Left lung (tissue), 10 donors: ENCODE data around the gene ANGPT4. TPM values are rescaled to one million over a fixed set of nuclear protein-coding genes. Genes with fewer than 3 reads are reported as not detected.

Experiments used
- ATAC-seq: fragments of 200-7000 bp; cut with Tn5 transposase; one replicate; pipeline ENCODE4 v1.9.1; 2020; ENCODE audit warnings: moderate library complexity
- DNase-seq, 4 donors: peaks; one replicate each; pipeline ENCODE4 v3.0.0-alpha.2; 2013 to 2020
- H3K27ac ChIP-seq, 2 donors: fragments of 200-600 bp; sonication (generic) in 1 of 2; one replicate each; pipeline versions ENCODE4 v1.5.0 to v1.8.0; 2020 to 2021
- H3K27me3 ChIP-seq, 2 donors: fragments of 200-600 bp; sonication (generic) in 1 of 2; one replicate each; pipeline versions ENCODE4 v1.5.0 to v1.8.0; 2020 to 2021
- H3K36me3 ChIP-seq, 2 donors: fragments of 200-600 bp; sonication (generic) in 1 of 2; one replicate each; pipeline versions ENCODE4 v1.5.0 to v1.8.0; 2020 to 2021
- H3K4me1 ChIP-seq, 2 donors: fragments of 200-600 bp; one replicate each; pipeline ENCODE4 v1.8.0; 2021
- H3K4me3 ChIP-seq, 2 donors: fragments of 200-600 bp; sonication (generic) in 1 of 2; one replicate each; pipeline versions ENCODE4 v1.5.0 to v1.8.0; 2020 to 2021; ENCODE audit warnings: mild to moderate bottlenecking in 1 of 2
- H3K9me3 ChIP-seq, 2 donors: fragments of 200-600 bp; sonication (generic) in 1 of 2; one replicate each; pipeline versions ENCODE4 v1.5.0 to v1.8.0; 2020 to 2021
- intact Hi-C, 2 donors: fragments of 100-400 bp; cut with DNase I; formaldehyde crosslinking; loops; one replicate each; pipeline versions ENCODE4 v1.11.2 to v1.14.2; 2022
- polyA plus RNA-seq, 6 donors: library from polyadenylated mRNA; unstranded; fragments of 120-200 nt; gene quantifications; one replicate each; pipeline ENCODE4 v1.2.1, GENCODE V29; 2013; ENCODE audit not compliant: insufficient read length in 6 of 6
- total RNA-seq, 2 donors: library from RNA; stranded (reverse); fragmentation: NEBNext Ultra II Directional; extraction: Animal tissue kit (Norgen Biotek cat#: 25700); gene quantifications; one replicate each; pipeline ENCODE4 v1.2.1, GENCODE V29; 2021
- TF ChIP-seq, protein P1 (sequence below), 2 donors: fragments of 200-600 bp; sonication (generic) in 1 of 2; IDR thresholded peaks; one replicate each; pipeline versions ENCODE4 v1.5.0 to v1.8.0; 2021; ENCODE audit warnings: antibody characterized with exemption in 2 of 2
- donor health status: DM: no; HTN: yes; CAD: no.
- donor health status: DM: no; HTN: no; CAD: no.

Gene ANGPT4
- total and polyA plus RNA-seq, 8 donors, result 0.06 to 0.20 (median 0.10) TPM

DNA sequence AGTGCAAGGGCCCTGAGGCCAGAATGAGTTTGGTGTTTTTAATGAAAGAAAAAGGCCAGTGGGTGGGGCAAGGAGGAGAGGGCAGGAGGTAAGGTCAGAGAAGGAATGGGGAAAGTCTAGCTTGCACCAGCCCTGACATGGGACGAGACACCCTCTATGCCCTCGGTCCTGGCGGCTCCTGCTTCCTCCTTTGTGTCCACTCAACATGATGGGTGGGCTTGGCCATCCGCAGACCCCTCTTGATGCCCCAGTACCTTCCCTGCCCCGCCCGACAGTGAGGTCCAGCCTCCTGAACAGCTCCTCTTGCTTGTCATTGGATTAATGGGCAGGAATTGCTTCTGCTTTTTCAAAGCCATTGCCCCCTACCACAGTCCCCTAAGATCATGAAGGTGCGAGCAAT, 33.6 kb upstream of the ANGPT4 start:
- no peak for ATAC-seq

DNA sequence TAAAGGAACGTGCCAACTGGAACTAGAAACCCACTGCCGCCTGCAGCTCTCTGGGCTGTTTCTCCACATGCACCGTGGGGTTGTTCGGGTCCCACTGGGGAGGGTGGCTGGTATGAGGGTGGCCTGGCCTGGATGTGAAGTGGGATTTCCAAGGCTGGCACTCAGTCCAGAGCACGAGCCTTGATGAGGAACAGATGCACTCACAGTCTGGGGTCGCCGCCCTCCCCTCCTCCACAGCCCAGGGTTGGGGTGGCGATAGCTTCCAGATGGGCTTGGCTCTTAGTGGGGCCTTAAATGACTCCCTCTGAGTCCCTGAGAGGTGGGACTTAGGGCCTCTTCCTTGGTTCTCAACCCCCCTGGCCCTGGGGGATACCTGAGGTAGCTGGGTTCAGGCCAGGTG, 30.7 kb upstream of the ANGPT4 start:
- Histone ChIP-seq H3K36me3 (no peaks in the 10 kb centered on the region), H3K9me3 (no peaks in the 10 kb centered on the region), H3K4me1 (no peaks in the 10 kb centered on the region), H3K27me3 (peaks cover 0 to 47% of the 10 kb centered on the region in 2 donors), H3K4me3 (no peak overlapping the region), H3K27ac (no peak overlapping the region)
- TF ChIP-seq, protein P1, sequence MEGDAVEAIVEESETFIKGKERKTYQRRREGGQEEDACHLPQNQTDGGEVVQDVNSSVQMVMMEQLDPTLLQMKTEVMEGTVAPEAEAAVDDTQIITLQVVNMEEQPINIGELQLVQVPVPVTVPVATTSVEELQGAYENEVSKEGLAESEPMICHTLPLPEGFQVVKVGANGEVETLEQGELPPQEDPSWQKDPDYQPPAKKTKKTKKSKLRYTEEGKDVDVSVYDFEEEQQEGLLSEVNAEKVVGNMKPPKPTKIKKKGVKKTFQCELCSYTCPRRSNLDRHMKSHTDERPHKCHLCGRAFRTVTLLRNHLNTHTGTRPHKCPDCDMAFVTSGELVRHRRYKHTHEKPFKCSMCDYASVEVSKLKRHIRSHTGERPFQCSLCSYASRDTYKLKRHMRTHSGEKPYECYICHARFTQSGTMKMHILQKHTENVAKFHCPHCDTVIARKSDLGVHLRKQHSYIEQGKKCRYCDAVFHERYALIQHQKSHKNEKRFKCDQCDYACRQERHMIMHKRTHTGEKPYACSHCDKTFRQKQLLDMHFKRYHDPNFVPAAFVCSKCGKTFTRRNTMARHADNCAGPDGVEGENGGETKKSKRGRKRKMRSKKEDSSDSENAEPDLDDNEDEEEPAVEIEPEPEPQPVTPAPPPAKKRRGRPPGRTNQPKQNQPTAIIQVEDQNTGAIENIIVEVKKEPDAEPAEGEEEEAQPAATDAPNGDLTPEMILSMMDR (IDR thresholded peaks at IDR 0.05), result no peak
- no peak for ATAC-seq
- DNase-seq, result no peak
- intact Hi-C loops, result no loop called here

More for the DNA sequence above, 33.6 kb upstream of the ANGPT4 start:
- no peak overlapping the region for H3K4me3 ChIP-seq
- peaks cover 0 to 46% of the 10 kb centered on the region in 2 donors for H3K27me3 ChIP-seq
- no peak overlapping the region for H3K27ac ChIP-seq
- TF ChIP-seq, protein P1 (IDR thresholded peaks at IDR 0.05), result no peak
- no peaks in the 10 kb centered on the region for H3K4me1 ChIP-seq
- no peaks in the 10 kb centered on the region for H3K9me3 ChIP-seq
- no peaks in the 10 kb centered on the region for H3K36me3 ChIP-seq
- intact Hi-C loops, result no loop called here
- no peak for DNase-seq

DNA sequence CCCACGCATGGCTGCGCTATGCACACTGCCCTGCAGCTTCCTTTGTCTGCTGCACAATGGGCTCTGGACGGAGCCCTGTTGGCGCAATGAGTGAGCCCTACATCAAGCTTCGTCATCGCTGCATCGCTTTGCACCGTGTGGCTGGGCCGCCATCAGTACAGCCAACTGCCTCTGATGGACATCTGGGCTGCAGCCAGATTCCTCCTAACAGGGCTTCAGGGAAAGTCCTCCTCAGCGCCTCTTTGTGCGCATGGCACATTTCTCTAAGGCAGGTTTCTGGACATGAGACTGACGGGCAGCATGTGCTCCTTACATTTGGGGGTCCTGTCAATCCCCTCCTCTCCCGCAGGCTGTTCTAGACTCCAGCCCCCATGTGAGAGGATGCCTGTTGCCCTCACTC, 29.7 kb upstream of the ANGPT4 start:
- DNase-seq (no peak), ATAC-seq (no peak)
- Histone ChIP-seq H3K27me3 (peaks cover 0 to 47% of the 10 kb centered on the region in 2 donors), H3K27ac (no peak overlapping the region), H3K9me3 (no peaks in the 10 kb centered on the region), H3K4me1 (no peaks in the 10 kb centered on the region), H3K4me3 (no peak overlapping the region), H3K36me3 (no peaks in the 10 kb centered on the region)
- intact Hi-C loops, result no loop called here
- TF ChIP-seq, protein P1 (IDR thresholded peaks at IDR 0.05), result no peak

DNA sequence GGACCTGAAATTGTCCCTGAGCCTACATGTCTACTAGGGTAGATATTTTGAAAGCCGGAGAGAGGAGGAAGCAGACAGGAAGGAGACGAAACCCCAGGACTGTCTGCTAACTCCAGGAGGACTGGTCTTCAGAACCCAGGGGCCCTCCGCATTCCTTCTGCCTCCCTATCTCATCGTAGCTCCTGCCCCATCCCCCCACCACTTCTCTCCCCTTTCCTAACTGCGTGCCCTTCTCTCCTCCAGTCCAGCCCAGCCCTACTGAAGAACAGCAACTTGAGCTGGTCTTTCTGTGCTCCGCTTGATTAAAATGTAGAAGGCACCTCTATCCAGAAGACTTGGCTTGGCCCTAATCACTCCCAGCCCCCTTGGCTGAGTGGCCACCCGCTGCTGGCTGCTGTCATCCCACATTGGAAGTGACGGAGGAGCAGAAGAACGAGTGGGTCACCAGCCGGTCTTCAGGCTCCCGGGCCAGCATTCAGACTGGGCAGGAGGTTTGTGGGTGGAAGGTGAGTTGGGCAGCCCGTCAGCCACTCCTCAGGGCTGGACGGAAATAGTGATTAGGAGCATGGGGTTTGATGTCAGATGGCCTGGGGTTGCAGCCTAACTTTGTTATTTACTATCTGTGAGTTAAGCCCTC, 28.8 kb upstream of the ANGPT4 start:
- Histone ChIP-seq H3K36me3 (no peaks in the 10 kb centered on the region), H3K4me1 (no peaks in the 10 kb centered on the region), H3K27me3 (peaks cover 0 to 47% of the 10 kb centered on the region in 2 donors), H3K27ac (no peak overlapping the region), H3K9me3 (no peaks in the 10 kb centered on the region), H3K4me3 (no peak overlapping the region)
- DNase-seq, result no peak
- no peak for ATAC-seq
- TF ChIP-seq, protein P1 (IDR thresholded peaks at IDR 0.05), result no peak
- intact Hi-C loops, result no loop called here

DNA sequence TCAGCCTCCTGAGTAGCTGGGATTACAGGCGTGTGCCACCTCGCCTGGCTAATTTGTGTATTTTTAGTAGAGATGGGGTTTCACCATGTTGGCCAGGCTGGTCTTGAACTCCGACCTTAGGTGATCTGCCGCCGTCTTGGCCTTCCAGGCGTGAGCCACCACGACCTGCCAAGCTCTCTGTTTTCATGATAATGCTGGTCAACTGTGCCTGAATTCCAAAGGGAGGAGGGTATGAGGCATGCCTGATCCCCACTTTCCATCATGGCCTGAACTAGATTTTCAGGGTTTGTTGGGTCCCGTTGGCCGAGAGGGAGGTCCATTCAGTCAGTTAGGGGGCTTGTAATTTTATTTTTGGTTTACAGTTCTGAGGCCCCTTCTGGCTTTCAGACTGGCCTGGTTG, 28.0 kb upstream of the ANGPT4 start:
- no peaks in the 10 kb centered on the region for H3K36me3 ChIP-seq
- intact Hi-C loops, result no loop called here
- H3K9me3 ChIP-seq, result no peaks in the 10 kb centered on the region
- H3K4me1 ChIP-seq, result no peaks in the 10 kb centered on the region
- no peak overlapping the region for H3K4me3 ChIP-seq
- peaks cover 0 to 45% of the 10 kb centered on the region in 2 donors for H3K27me3 ChIP-seq
- TF ChIP-seq, protein P1 (IDR thresholded peaks at IDR 0.05), result no peak
- no peak for ATAC-seq
- H3K27ac ChIP-seq, result no peak overlapping the region
- no peak for DNase-seq
